PC-3 (cell line): Measurements from ENCODE around the gene NSMCE1. TPM values are rescaled to one million over a fixed set of nuclear protein-coding genes. Genes with fewer than 3 reads are reported as not detected.

ENCODE experiments used
- ATAC-seq: fragments of 200-7000 bp; cut with Tn5 transposase; 2 replicates; pipeline ENCODE4 v1.9.1; 2020; ENCODE audit warnings: mild to moderate bottlenecking, moderate library complexity
- BruUV-seq: library from RNA; stranded (reverse); fragments of 400-500 nt; replicated peaks from 2 replicates; lab custom pipeline; 2021; lab: Mats Ljungman, UMichigan
- CTCF ChIA-PET: fragments of 300-600 bp; sonication (Branson Sonifier 250); formaldehyde crosslinking; loops from one replicate; lab custom pipeline; 2022; ENCODE audit warnings: antibody characterized with exemption; lab: Charles Lee
- POLR2A ChIA-PET: fragments of 300-600 bp; sonication (Branson Sonifier 250); formaldehyde crosslinking; loops from one replicate; lab custom pipeline; 2022; ENCODE audit warnings: antibody characterized with exemption; ENCODE audit not compliant: unreplicated experiment; lab: Charles Lee
- DNase-seq: peaks from one replicate; pipeline ENCODE4 v3.0.0-alpha.2; 2015
- H2AFZ ChIP-seq: fragments of 300-600 bp; sonication (generic); 2 replicates; pipeline ENCODE4 v1.6.0; 2016; ENCODE audit warnings: antibody characterized with exemption, low read length
- H3F3A ChIP-seq: fragments of 300-600 bp; sonication (generic); one replicate; pipeline ENCODE4 v1.6.0; 2017; ENCODE audit warnings: antibody characterized with exemption, low read length, control low read depth, mild to moderate bottlenecking; ENCODE audit not compliant: unreplicated experiment
- H3K27ac ChIP-seq: fragments of 300-600 bp; sonication (generic); 2 replicates; pipeline ENCODE4 v1.5.1; 2016; ENCODE audit warnings: mild to moderate bottlenecking, low read length
- H3K27me3 ChIP-seq: fragments of 300-600 bp; sonication (generic); 2 replicates; pipeline ENCODE4 v1.6.1; 2016; ENCODE audit warnings: low read length, mixed read lengths
- H3K36me3 ChIP-seq: fragments of 300-600 bp; sonication (generic); 2 replicates; pipeline ENCODE4 v1.6.1; 2016; ENCODE audit warnings: low read depth, mixed run types, low read length, mixed read lengths
- H3K4me1 ChIP-seq: fragments of 300-600 bp; sonication (generic); 2 replicates; pipeline ENCODE4 v1.5.1; 2016; ENCODE audit warnings: low read length; ENCODE audit not compliant: insufficient read depth
- H3K4me2 ChIP-seq: fragments of 300-600 bp; sonication (generic); 2 replicates; pipeline ENCODE4 v1.6.0; 2016; ENCODE audit warnings: low read length
- H3K4me3 ChIP-seq: fragments of 300-600 bp; sonication (generic); 2 replicates; pipeline ENCODE4 v1.5.1; 2016; ENCODE audit warnings: mild to moderate bottlenecking, low read length, mixed read lengths
- H3K79me2 ChIP-seq: fragments of 300-600 bp; sonication (generic); 2 replicates; pipeline ENCODE4 v1.6.1; 2017; ENCODE audit warnings: low read length, mixed read lengths
- H3K9ac ChIP-seq: fragments of 300-600 bp; sonication (generic); 2 replicates; pipeline ENCODE4 v1.6.0; 2016; ENCODE audit warnings: mild to moderate bottlenecking, low read length
- H3K9me2 ChIP-seq: fragments of 300-600 bp; sonication (generic); replicated peaks from 2 replicates; pipeline ENCODE4 v1.6.1; 2016; ENCODE audit warnings: mixed run types, low read length, mixed read lengths
- H3K9me3 ChIP-seq: fragments of 300-600 bp; sonication (generic); 2 replicates; pipeline ENCODE4 v1.6.1; 2016; ENCODE audit warnings: low read length, mixed read lengths
- H4K20me1 ChIP-seq: fragments of 300-600 bp; sonication (generic); 2 replicates; pipeline ENCODE4 v1.6.1; 2016; ENCODE audit warnings: low read length, mixed read lengths
- CTCF ChIP-seq: fragments of 300-600 bp; sonication (generic); conservative IDR thresholded peaks from 2 replicates; pipeline ENCODE4 v1.5.1; 2017; ENCODE audit warnings: antibody characterized with exemption, low read depth, mild to moderate bottlenecking, low read length
- EZH2 ChIP-seq: fragments of 300-600 bp; sonication (generic); IDR thresholded peaks from one replicate; pipeline ENCODE4 v1.6.1; 2017; ENCODE audit warnings: antibody characterized with exemption, mild to moderate bottlenecking, low read length; ENCODE audit not compliant: unreplicated experiment
- EZH2phosphoT487 ChIP-seq: fragments of 300-600 bp; sonication (generic); IDR thresholded peaks from 2 replicates; pipeline ENCODE4 v1.6.1; 2018; ENCODE audit warnings: mild to moderate bottlenecking, antibody characterized with exemption, low read length, borderline replicate concordance
- intact Hi-C: fragments of 100-400 bp; cut with micrococcal nuclease; formaldehyde crosslinking; loops from 2 replicates; pipeline ENCODE4 v1.9.0; 2023
- total RNA-seq: library from RNA; depleted of rRNA; stranded (reverse); fragments of >200 nt; gene quantifications from 2 replicates; pipeline ENCODE4 v1.2.3, GENCODE V29; 2014

The NSMCE1 gene
- total RNA-seq, 1 experiment from 2014 or later = 32.5 TPM

GRCh38 chr16:27267037-27267677, 1.4 kb downstream of the NSMCE1 start:
- H4K20me1 ChIP-seq = no peaks in the 10 kb centered on the region
- peak overlapping the region; percentile 85; the same call in 1 of the 2 replicates for H3K4me3 ChIP-seq
- no TSS peak for BruUV-seq
- H3K79me2 ChIP-seq = peaks cover 23% of the 10 kb centered on the region
- no peaks in the 10 kb centered on the region for H3K36me3 ChIP-seq
- no peaks in the 10 kb centered on the region for H3K27me3 ChIP-seq
- peaks cover 34% of the 10 kb centered on the region for H3K4me1 ChIP-seq
- intact Hi-C loops = loop anchor here (10.0 kb wide), 1 partner anchor 48 kb away; the partner anchor contains the start of gene IL4R
- TF ChIP-seq EZH2phosphoT487 (no peak), EZH2 (no peak), CTCF (no peak)
- no peak overlapping the region for H2AFZ ChIP-seq
- no peaks in the 10 kb centered on the region for H3K9me2 ChIP-seq
- no peak for ATAC-seq
- CTCF ChIA-PET = no interaction called here
- POLR2A ChIA-PET = no interaction called here
- no peak for DNase-seq
- peaks cover 6% of the 10 kb centered on the region for H3F3A ChIP-seq
- peak overlapping the region; percentile 95 for H3K4me2 ChIP-seq
- H3K27ac ChIP-seq = no peak overlapping the region
- no peaks in the 10 kb centered on the region for H3K9me3 ChIP-seq
- no peak overlapping the region for H3K9ac ChIP-seq

GRCh38 chr16:27265982-27266381, 2.6 kb downstream of the NSMCE1 start:
- POLR2A ChIA-PET = no interaction called here
- no peaks in the 10 kb centered on the region for H4K20me1 ChIP-seq

More at GRCh38 chr16:27265982-27266381, 2.6 kb downstream of the NSMCE1 start:
- DNase-seq (no peak), ATAC-seq (no peak)
- no peaks in the 10 kb centered on the region for H3K9me3 ChIP-seq
- no peaks in the 10 kb centered on the region for H3K9me2 ChIP-seq
- H3K4me1 ChIP-seq = peaks cover 38% of the 10 kb centered on the region
- H3F3A ChIP-seq = peaks cover 6% of the 10 kb centered on the region
- intact Hi-C loops = loop anchor here (10.0 kb wide), 1 partner anchor 49 kb away; the partner anchor contains the start of gene IL4R
- peaks cover 30% of the 10 kb centered on the region for H3K79me2 ChIP-seq
- no peak overlapping the region for H3K27ac ChIP-seq
- H3K9ac ChIP-seq = no peak overlapping the region
- H2AFZ ChIP-seq = no peak overlapping the region
- CTCF ChIA-PET = no interaction called here
- no peak overlapping the region for H3K4me2 ChIP-seq
- H3K27me3 ChIP-seq = no peaks in the 10 kb centered on the region
- no peak for TF ChIP-seq CTCF
- no peak for TF ChIP-seq EZH2phosphoT487
- TF ChIP-seq EZH2 = no peak
- H3K36me3 ChIP-seq = no peaks in the 10 kb centered on the region
- no peak overlapping the region for H3K4me3 ChIP-seq
- no TSS peak for BruUV-seq
